Gastrocnemius medialis (tissue), 4 donors: ENCODE measurements around the gene SH2D7.

Experiments used
- POLR2A ChIP-seq, 2 donors: fragments of 450-650 bp; IDR thresholded peaks; one replicate each; pipeline ENCODE4 v1.6.1; 2017; ENCODE audit warnings: antibody characterized with exemption in 2 of 2, mild to moderate bottlenecking in 2 of 2, moderate library complexity in 2 of 2
- TF ChIP-seq, protein P1 (sequence below), 5 experiments: fragments of 450-650 bp in 3 of 5; fragments of 200-600 bp in 2 of 5; sonication (generic) in 2 of 5; IDR thresholded peaks in 4 of 5; conservative IDR thresholded peaks in 1 of 5; 1 replicate in 4 of 5; 2 replicates in 1 of 5; pipeline ENCODE4 v1.5.1; 2016 to 2019; ENCODE audit warnings: antibody characterized with exemption in 5 of 5, mild to moderate bottlenecking in 3 of 5, moderate library complexity in 3 of 5

DNA sequence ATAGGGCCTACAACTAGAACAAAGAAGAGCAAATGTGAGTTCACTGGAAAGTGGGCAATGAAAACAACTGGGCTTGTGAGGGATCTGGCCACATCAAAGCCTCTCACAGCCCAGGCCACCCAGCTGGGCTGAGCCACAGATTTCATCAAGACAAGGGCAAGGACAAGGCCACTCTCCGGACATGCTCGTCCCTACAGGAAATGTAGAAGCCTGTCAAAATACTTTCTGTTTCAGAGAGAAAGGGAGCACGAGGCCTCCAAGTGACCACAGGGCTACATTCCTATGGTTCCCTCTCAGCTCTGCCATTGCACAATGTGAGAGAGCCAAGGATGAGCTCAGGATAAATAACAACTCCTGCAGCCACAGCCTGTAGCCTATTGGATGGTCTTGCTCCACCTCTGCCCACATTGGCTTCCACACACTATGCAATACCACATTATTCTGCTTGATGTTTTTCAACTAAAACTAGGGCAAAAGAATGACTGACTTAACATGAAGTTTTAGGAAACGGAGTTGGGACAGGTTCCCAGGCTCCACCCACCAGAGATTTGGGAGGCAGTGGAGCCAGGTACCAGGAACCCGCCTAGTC is 27.0 kb upstream of the SH2D7 start:
- TF ChIP-seq, protein P1, sequence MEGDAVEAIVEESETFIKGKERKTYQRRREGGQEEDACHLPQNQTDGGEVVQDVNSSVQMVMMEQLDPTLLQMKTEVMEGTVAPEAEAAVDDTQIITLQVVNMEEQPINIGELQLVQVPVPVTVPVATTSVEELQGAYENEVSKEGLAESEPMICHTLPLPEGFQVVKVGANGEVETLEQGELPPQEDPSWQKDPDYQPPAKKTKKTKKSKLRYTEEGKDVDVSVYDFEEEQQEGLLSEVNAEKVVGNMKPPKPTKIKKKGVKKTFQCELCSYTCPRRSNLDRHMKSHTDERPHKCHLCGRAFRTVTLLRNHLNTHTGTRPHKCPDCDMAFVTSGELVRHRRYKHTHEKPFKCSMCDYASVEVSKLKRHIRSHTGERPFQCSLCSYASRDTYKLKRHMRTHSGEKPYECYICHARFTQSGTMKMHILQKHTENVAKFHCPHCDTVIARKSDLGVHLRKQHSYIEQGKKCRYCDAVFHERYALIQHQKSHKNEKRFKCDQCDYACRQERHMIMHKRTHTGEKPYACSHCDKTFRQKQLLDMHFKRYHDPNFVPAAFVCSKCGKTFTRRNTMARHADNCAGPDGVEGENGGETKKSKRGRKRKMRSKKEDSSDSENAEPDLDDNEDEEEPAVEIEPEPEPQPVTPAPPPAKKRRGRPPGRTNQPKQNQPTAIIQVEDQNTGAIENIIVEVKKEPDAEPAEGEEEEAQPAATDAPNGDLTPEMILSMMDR (IDR thresholded peaks at IDR 0.05 in 4 of 5, conservative IDR thresholded peaks at IDR 0.05 in 1 of 5) = no peak
- TF ChIP-seq POLR2A (IDR thresholded peaks at IDR 0.05) = no peak
